Nucleus accumbens (tissue), 56 donors: Measurements from ENCODE around the gene SMIM45.

Experiments
- DNase-seq, 56 donors: peaks; one replicate each; lab custom pipeline; 2025; lab: John Stamatoyannopoulos, UW

Gene SMIM45

GRCh38 chr22:41951898-41952474 lies at the start of gene SMIM45:
Gene SMIM45, plus strand, starts transcription at chr22:41952150.
- peak; percentile 18 to 97 (median 83) for DNase-seq

GRCh38 chr22:41902932-41903421 lies 49.0 kb upstream of the SMIM45 start:
- no peak for DNase-seq

DNA sequence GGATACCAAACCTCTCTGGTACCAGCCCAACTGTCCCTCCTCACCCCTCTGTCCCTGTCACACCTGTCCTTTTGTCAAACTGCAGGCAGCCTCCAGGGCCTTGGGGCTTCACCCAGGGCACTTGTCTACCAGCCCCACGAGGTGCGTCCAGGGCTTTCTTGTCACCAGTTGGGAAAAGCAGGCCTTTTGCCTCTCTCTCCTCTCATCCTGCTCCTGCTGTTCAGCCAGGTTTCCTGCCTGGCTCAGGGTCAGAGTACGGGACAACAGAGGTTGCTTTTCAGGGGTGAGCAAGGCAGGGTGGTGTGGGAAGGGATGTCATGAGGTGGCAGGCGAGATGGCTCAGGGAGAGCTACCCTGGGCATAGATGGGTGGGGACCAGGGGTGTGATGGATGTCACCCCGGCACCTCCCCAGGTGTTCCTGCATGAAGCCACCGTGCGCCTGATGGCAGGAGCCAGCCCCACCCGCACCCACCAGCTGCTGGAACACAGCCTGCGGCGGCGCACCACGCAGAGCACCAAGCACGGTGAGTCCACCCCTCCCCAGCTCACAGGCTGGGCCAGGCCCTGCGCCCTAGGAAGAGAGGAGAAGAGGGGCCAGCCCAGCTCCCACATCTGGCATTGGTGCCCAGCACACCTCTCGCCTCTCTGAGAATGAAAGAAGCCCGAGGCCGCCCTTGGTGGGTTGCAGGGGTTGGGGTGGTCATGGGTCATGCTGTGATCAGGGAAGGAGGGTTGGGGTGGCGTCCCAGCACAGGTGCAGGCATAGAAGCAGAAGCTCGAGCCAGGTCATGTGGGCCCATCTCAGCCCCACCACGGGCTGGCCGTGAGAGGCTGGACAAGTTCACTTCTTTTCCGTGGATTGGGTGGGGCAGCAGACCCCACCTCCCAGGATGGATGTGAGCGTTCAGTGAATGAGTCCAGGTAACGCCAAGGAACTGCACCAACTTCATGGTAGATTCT lies 47.2 kb upstream of the SMIM45 start:
- DNase-seq, result no peak

DNA sequence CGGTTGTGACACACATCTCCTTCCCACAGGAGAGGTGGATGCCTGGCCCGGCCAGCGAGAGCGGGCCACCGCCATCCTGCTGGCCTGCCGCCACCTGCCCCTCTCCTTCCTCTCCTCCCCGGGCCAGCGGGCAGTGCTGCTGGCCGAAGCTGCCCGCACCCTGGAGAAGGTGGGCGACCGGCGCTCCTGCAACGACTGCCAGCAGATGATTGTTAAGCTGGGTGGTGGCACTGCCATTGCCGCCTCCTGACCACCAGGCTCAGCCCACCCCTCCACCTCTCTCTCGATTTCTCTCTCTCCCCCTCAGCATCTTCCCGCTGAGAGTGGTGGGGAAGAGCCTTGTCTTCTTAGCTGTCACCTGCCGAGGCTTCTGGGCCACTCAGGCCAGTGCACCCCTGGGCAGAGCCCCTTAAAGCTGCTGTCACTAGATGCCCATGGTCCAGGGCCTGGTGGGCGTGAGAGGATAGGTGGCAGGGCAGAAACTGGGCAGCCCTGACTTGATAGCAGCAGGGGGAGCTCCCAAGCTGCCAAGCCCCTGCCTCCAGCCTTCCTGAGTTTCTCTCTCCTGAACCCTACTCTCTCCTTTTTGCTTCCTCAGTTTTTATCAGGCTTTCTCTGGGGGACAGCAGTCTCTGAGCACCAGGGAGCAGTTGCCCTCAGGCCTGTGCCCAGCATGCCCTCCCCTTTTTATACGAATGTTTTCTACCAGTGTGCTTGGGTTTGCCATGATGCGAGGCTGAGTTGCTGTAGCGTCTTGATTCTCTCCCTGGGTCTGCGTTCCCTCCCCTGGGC lies 46.3 kb upstream of the SMIM45 start:
- no peak for DNase-seq

GRCh38 chr22:41906822-41907221 lies 45.1 kb upstream of the SMIM45 start:
- no peak for DNase-seq

DNA sequence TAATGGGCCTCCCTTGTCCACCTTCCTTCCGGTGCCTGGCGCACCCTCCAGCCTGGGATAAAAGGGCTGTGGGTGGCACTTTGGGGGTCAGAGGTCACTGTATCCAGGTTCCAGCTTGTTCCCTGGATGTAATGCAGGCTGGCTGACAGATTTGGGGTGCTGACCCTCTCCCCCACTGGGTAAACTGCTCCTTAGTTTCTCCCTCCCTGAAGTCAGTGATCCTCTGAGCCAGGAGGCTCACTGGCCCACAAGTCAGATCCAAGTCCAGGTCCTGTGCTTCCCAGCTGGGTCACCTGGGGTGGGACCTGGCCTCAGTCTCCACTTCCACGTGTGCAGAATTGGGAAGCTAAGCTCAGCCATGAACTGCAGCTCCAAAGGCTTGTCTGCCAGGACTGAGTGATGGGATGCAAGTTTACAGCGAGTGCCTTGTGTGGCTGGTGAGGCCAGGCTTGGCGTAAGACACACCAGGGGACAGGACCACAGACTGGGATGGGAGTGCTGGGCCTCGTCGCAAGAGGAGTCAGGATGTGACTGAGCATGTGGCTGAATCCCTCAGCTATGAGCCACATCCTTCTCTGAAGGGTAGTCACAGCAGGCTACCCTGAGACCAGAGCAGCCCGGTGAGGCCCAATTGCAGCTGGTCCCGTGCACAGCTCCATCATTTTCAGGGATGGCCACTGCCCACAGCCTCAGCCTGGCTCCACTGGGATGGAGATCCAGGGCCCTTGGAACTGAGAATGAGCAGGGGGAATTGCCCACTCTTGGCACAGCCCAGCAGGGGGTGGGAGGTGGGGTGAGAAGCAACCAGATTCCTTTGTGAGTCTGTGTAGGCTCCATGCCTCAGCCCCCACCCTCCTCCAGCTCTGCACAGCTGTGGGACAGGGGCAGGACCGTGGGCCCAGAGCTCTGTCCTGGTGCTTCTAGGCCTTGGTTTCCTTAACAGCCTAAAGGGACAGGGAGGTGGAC lies 44.2 kb upstream of the SMIM45 start:
- DNase-seq, result no peak

GRCh38 chr22:41908411-41909309 lies 43.3 kb upstream of the SMIM45 start:
- DNase-seq, result no peak

DNA sequence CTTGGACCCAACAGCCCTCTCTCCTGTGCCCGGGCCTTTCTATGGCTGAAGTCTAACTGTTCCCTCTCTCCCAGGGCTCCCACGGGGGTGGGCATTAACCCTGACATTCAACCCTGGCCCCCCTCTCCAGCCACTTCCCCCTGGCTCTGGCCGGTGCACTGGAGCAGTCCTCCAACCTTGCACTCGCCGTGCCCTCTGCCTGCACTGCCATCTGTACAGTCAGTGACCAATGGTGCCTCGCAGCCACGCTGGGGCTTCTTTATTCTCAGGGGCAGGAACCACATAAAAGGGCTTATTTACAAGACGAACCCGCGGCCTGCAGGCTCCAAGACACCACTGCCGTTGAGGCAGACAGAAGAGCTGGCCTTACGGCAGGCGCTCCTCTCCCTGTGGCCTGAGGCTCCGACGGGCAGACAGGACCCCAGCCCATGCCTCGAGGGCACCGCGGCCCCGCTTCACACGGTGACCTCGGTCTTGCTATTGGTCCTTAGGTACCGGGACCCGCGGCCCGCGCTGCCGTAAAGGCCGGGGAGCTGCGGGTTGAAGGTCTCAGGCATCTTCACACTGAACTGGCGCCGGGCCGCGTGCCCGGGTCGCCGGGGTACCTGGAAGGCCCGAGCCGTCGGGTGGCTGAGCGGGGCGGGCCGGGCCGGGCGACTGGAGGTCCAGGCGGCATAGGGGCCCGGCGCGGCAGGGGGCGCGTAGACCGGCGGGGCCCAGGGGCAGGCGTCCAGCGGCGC lies 42.5 kb upstream of the SMIM45 start:
- peak in 1 of 56 donors; percentile 19 for DNase-seq

DNA sequence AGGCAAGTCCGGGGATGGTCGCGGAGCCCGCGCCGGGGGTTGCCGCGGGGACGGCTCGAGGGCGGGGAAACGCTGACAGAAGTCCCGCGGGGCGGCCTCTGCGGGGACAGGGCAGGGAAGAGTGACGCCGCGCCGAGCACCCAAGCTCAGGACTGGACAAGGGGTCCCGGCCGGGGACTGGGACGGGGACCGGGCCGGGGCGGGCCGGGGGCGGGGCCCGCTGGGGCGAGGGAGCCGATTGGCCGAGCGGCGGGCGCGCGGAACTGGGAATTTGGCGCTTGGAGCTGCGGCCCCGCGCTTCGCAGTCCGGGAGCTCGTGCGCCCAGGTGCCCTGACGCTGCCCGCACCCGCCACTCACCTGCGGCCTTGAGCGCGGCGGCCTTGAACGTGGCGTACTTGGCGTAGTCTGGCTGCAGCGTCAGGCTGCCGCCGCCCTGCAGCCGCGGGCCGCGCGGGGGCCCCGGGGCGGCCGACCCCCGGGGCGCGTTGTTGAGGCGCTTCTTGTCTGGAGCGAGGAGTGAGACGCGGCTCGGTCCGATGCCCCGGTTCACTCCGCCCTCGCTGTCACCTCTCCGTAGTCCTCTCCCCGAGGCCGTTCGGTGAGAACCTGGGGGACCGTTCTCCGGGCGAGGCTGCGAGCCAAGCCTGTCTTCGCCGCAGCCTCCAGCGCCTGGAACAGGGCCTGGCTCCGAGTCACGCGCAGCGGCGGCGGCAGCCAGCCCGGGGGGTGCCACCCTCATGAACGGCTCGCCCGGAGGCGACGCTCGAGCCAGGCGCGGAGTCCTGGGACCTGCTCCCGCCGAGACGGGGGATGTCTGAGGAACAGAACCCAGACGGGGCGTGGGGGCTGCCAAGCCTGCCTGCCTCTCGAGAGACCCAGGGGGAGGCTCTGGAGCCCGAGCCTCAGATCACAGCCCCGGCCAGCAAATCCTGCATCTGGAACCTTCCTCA lies 41.6 kb upstream of the SMIM45 start:
- peak in 37 of 56 donors; percentile 6 to 75 (median 42) for DNase-seq

DNA sequence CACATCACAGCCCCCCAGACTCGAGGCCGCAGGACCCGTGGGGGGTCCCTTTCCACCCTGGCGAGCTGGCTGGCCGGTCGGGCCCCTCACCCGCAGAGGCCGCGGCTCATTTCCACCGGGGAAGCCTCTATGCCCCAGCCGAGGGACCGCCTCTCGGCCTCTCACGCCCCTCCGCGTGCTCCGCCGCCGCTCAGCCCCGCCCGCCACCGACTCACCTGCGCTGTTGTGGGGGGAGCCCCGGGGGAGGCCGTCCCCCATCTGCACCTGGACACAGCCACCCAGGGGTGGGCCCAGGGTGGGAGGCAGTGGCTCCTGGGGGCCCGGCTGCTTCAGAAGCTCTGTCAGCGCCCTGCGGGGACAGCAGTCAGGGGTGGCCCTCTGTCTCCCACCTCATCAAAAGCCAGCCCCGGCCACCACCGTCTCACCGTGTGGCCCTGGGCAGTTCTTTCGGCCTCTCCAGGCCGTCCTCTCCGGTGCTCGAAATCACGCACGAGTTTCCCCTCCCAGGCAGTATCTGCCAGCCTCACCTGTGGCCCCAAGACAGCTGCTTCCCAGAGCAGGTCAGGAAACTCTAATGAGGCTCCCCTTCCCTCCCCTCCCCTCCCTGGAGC lies 40.8 kb upstream of the SMIM45 start:
- DNase-seq, result no peak

GRCh38 chr22:41912338-41913039 lies 39.5 kb upstream of the SMIM45 start:
- DNase-seq, result no peak

DNA sequence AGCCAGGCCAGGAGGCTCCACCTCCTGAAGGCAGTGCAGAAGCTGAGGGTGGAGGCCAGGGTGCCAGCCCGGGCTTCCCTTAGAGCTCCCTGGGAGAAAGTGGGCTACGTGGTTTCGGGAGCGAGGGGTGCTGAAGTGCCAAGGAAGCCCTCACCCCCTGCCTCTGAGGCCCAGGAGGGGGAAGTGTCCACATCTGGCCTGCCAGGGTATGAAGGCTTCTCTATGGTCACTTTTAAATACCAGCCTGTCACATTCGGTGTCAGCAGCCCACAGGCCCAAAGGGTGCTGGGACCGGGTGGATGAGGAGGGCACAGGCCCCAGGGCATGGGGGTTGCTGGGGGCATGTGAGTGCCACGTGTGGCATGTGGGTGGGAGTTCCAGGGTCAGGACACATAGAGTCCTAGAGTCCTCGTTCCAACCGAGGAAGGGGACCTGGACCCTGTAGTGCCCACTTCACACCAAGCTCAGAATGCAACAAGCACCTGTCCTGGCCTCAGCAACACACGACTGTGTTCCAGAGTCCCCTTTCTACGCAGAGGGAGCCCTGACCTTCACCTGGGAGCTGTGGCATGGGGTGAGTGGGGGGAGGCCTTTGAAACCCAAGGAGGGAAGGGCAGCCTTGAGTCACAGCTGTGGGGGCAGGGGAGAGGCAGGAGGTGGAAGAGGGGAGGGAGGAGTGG lies 38.8 kb upstream of the SMIM45 start:
- DNase-seq, result no peak

DNA sequence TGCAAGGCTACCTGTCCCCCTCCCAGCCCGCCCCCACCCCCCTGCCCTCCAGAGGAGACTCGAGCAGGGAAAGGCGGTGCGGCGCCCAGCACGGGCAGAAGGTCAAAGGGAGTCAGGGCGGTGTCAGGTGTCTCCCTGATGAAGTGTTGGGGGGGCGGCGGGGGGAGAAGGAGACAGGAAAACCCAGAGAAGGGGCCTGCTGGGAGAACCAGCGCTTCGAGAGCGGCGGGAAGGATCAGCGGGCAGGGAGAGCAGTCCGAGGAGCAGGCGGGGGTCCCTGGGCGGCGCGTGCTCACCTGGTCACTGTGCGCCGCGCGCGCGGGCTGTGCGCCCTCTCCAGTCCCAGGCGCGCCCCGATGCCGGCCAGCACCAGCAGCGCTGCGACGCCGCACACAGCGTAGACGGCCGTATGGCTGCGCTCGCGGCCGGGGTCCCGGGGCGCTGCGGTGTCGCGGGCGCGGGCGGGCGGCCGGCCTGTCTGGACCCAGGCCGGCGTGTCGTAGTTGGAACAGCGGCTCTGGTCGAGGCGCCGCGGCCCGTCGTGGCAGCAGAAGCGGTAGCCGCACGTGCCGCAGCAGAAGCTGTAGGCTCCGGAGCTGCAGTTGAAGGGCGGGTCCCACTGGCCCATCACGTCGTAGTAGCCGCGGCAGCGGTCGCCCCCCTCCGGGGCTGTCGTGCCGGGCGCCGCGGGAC lies 38.0 kb upstream of the SMIM45 start:
- no peak for DNase-seq

GRCh38 chr22:41914611-41915034 lies 37.3 kb upstream of the SMIM45 start:
- DNase-seq, result no peak
